Rectal smooth muscle tissue (tissue), 1 donor: Measurements from ENCODE around the gene RNF111.
"Not testable (repeated sequence)": the region's sequence is repeated elsewhere in the genome, so short reads cannot be mapped to it uniquely, and the experiment has no call there.

Experiments used
- H3K27ac ChIP-seq: one replicate; pipeline ENCODE4 v1.7.0; 2013; ENCODE audit warnings: low read depth, low read length, inconsistent platforms
- H3K27me3 ChIP-seq: one replicate; pipeline ENCODE4 v1.7.0; 2013; ENCODE audit warnings: low read length; ENCODE audit not compliant: control insufficient read depth, insufficient read depth
- H3K36me3 ChIP-seq: one replicate; pipeline ENCODE4 v1.7.0; 2013; ENCODE audit warnings: low read length; ENCODE audit not compliant: control insufficient read depth, insufficient read depth
- H3K4me1 ChIP-seq: one replicate; pipeline ENCODE4 v1.7.0; 2013; ENCODE audit warnings: low read length; ENCODE audit not compliant: control insufficient read depth, insufficient read depth
- H3K4me3 ChIP-seq: one replicate; pipeline ENCODE4 v1.7.0; 2013; ENCODE audit warnings: low read length
- H3K9ac ChIP-seq: one replicate; pipeline ENCODE4 v1.7.0; 2013; ENCODE audit warnings: low read length

The RNF111 gene

DNA sequence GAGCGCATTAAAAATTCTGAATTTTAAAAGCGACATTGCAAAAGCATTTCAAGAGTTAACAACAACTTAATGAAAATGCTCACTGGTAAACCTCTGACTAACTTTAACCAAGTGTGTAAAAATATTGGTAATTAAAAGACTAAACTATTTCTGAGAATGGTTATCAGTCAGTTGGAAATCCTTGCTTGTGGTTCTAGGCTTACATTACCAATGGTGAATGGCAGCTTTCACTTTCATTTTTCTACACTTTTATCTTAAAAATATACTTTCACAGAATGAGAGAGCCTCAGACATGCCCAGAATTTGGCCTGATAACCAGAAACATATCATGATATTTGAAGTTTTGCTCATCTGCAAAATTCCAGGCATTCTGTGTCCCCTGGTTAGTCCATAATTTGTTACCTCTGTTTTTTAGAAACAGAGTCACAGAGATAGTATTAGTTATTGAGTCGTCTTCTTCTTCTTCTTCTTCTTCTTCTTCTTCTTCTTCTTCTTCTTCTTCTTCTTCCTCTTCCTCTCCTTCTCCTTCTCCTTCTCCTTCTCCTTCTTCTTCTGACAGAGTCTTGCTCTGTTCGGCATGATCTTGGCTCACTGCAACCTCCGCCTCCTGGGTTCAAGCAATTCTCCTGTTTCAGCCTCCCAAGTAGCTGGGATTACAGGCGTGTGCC, 5.5 kb upstream of the RNF111 start:
- Histone ChIP-seq H3K9ac (no peak overlapping the region), H3K27ac (no peak overlapping the region), H3K4me1 (peaks cover 3% of the 10 kb centered on the region), H3K36me3 (no peaks in the 10 kb centered on the region), H3K27me3 (no peaks in the 10 kb centered on the region), H3K4me3 (no peak overlapping the region)

GRCh38 chr15:58983261-58983660, 4.2 kb upstream of the RNF111 start:
- Histone ChIP-seq H3K27me3 (no peaks in the 10 kb centered on the region), H3K9ac (no peak overlapping the region), H3K36me3 (no peaks in the 10 kb centered on the region), H3K4me1 (peaks cover 3% of the 10 kb centered on the region), H3K4me3 (no peak overlapping the region), H3K27ac (no peak overlapping the region)

GRCh38 chr15:58985443-58985842, 2.0 kb upstream of the RNF111 start:
- H3K4me3 ChIP-seq = no peak overlapping the region
- no peaks in the 10 kb centered on the region for H3K36me3 ChIP-seq
- peaks cover 2% of the 10 kb centered on the region for H3K4me1 ChIP-seq
- H3K27me3 ChIP-seq = no peaks in the 10 kb centered on the region
- H3K9ac ChIP-seq = no peak overlapping the region
- H3K27ac ChIP-seq = no peak overlapping the region

DNA sequence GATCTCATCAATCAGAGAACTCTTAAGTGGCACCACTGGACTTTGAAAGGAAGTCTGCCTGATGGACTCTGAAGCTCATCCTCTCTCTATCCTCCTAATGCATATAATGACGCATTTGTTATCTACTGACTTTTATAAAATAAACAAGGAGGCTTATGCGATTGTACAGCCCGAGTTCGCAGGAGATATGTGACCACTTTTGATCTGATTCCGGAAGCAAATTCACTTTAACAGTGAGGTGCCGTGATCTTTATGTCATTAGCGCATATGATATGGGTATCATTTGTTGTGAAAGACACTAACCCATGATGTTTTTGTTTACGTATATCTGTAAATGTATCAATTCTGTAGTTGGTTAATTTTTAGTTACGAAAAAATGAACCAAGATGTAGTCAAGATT, 427 bp upstream of the RNF111 start:
- Histone ChIP-seq H3K27me3 (no peaks in the 10 kb centered on the region), H3K9ac (no peak overlapping the region), H3K36me3 (no peaks in the 10 kb centered on the region), H3K4me3 (peak overlapping the region; percentile 97), H3K4me1 (peaks cover 2% of the 10 kb centered on the region), H3K27ac (peak overlapping the region; percentile 88)

GRCh38 chr15:58988006-58988785, 733 bp downstream of the RNF111 start:
- peak overlapping the region; percentile 88 for H3K27ac ChIP-seq
- H3K4me3 ChIP-seq = peak overlapping the region; percentile 97
- no peaks in the 10 kb centered on the region for H3K27me3 ChIP-seq
- H3K9ac ChIP-seq = peak overlapping the region; percentile 97
- H3K4me1 ChIP-seq = peaks cover 2% of the 10 kb centered on the region
- no peaks in the 10 kb centered on the region for H3K36me3 ChIP-seq

GRCh38 chr15:58992181-58992580, 4.7 kb downstream of the RNF111 start:
- Histone ChIP-seq H3K4me1 (peaks cover 2% of the 10 kb centered on the region), H3K36me3 (no peaks in the 10 kb centered on the region), H3K27ac (no peak overlapping the region), H3K9ac (no peak overlapping the region), H3K27me3 (no peaks in the 10 kb centered on the region), H3K4me3 (no peak overlapping the region)

DNA sequence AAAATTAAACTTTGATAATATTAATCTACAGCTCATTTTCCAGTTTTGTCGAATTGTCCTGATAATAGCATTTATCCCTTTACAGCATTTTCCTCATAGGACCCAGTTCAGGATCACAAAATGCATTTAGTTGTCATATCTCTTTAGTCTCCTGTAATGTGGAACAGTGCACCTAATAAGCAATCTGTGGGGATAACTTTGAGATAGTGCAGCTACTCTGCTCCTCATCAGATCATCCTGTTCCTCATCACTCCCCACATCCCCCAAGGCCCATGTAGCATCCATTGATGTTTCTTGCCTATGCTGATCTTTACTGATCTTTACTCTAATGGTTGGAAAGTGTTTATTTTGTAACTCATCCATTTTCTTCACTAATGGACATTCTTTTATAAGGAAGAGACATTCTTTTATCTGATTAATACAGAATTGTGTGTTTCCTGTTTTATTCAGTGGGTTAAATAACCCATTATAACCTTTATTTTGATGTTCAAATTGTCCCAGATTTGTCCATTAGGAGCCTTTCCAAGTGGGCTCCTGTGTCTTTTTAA, 7.5 kb downstream of the RNF111 start:
- Histone ChIP-seq H3K4me3 (no peak overlapping the region), H3K9ac (no peak overlapping the region), H3K4me1 (no peaks in the 10 kb centered on the region), H3K27me3 (no peaks in the 10 kb centered on the region), H3K36me3 (no peaks in the 10 kb centered on the region), H3K27ac (no peak overlapping the region)

GRCh38 chr15:58999694-59000093, 12.2 kb downstream of the RNF111 start:
- H3K4me1 ChIP-seq = no peaks in the 10 kb centered on the region
- H3K36me3 ChIP-seq = no peaks in the 10 kb centered on the region
- no peak overlapping the region for H3K27ac ChIP-seq
- H3K4me3 ChIP-seq = no peak overlapping the region
- no peaks in the 10 kb centered on the region for H3K27me3 ChIP-seq
- no peak overlapping the region for H3K9ac ChIP-seq

GRCh38 chr15:59000251-59000650, 12.8 kb downstream of the RNF111 start:
- not testable (repeated sequence) for H3K27ac ChIP-seq, H3K4me3 ChIP-seq, H3K27me3 ChIP-seq, H3K4me1 ChIP-seq, H3K9ac ChIP-seq, H3K36me3 ChIP-seq

DNA sequence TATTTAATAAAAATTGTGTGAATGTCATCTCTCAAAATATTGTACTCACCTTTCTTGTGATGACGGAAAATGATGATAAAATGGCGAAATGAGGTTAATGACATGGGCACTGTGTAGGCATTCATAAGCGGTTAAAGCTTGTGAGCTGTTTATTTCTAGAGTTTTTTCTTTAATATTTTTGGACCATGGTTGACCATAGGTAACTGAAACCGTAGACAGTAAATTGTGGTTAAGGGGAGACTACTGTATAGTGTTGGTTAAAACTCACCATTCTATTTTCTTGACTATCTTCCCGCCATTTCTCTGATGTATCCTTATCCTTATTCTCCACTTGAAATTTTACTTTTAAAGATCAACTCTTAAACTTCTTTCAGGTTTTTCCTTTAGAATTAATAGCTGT, 14.5 kb downstream of the RNF111 start:
- Histone ChIP-seq H3K4me3 (no peak overlapping the region), H3K9ac (no peak overlapping the region), H3K27me3 (no peaks in the 10 kb centered on the region), H3K27ac (no peak overlapping the region), H3K36me3 (no peaks in the 10 kb centered on the region), H3K4me1 (no peaks in the 10 kb centered on the region)

- Histone ChIP-seq H3K27me3 (no peaks in the 10 kb centered on the region), H3K9ac (no peak overlapping the region), H3K27ac (no peak overlapping the region), H3K36me3 (no peaks in the 10 kb centered on the region), H3K4me3 (no peak overlapping the region), H3K4me1 (no peaks in the 10 kb centered on the region)
Observed at GRCh38 chr15:59002418-59002859, 15.0 kb downstream of the RNF111 start.

- Histone ChIP-seq H3K4me1 (no peaks in the 10 kb centered on the region), H3K27ac (no peak overlapping the region), H3K4me3 (no peak overlapping the region), H3K27me3 (no peaks in the 10 kb centered on the region), H3K9ac (no peak overlapping the region), H3K36me3 (no peaks in the 10 kb centered on the region)
Observed at GRCh38 chr15:59005579-59005978, 18.1 kb downstream of the RNF111 start.
